HEK293 (cell line): ENCODE data around the gene ORC2.

Experiments used
- FEZF1 ChIP-seq: fragments of 450-650 bp; formaldehyde crosslinking; IDR thresholded peaks from 2 replicates; pipeline ENCODE4 v1.5.1; 2016; ENCODE audit warnings: missing biosample characterization, missing genetic modification characterization
- GLIS1 ChIP-seq: fragments of 450-650 bp; formaldehyde crosslinking; IDR thresholded peaks from 2 replicates; pipeline ENCODE4 v1.5.1; 2016; ENCODE audit warnings: missing biosample characterization, missing genetic modification characterization
- KLF1 ChIP-seq: fragments of 450-650 bp; formaldehyde crosslinking; IDR thresholded peaks from 2 replicates; pipeline ENCODE4 v1.5.1; 2016; ENCODE audit warnings: missing biosample characterization, missing genetic modification characterization
- PRDM4 ChIP-seq: fragments of 450-650 bp; formaldehyde crosslinking; IDR thresholded peaks from 2 replicates; pipeline ENCODE4 v1.5.1; 2017; ENCODE audit warnings: missing biosample characterization, missing genetic modification characterization
- PRDM6 ChIP-seq: fragments of 450-650 bp; formaldehyde crosslinking; IDR thresholded peaks from 2 replicates; pipeline ENCODE4 v1.5.1; 2017; ENCODE audit warnings: missing biosample characterization, missing genetic modification characterization
- SCRT2 ChIP-seq: fragments of 450-650 bp; formaldehyde crosslinking; IDR thresholded peaks from 2 replicates; pipeline ENCODE4 v1.5.1; 2016; ENCODE audit warnings: missing biosample characterization, missing genetic modification characterization
- SP7 ChIP-seq: fragments of 450-650 bp; formaldehyde crosslinking; IDR thresholded peaks from 2 replicates; pipeline ENCODE4 v1.5.1; 2016; ENCODE audit warnings: missing biosample characterization, missing genetic modification characterization
- TRIM28 ChIP-seq: IDR thresholded peaks from 2 replicates; pipeline ENCODE4 v1.6.1; 2011; ENCODE audit warnings: low read length, control low read depth, borderline replicate concordance
- ZBTB21 ChIP-seq: fragments of 450-650 bp; formaldehyde crosslinking; IDR thresholded peaks from 2 replicates; pipeline ENCODE4 v1.5.1; 2017; ENCODE audit warnings: missing biosample characterization, missing genetic modification characterization
- ZFP37 ChIP-seq: fragments of 450-650 bp; formaldehyde crosslinking; IDR thresholded peaks from 2 replicates; pipeline ENCODE4 v1.5.1; 2016; ENCODE audit warnings: missing biosample characterization, missing genetic modification characterization
- ZNF2 ChIP-seq: fragments of 450-650 bp; formaldehyde crosslinking; IDR thresholded peaks from 2 replicates; pipeline ENCODE4 v1.5.1; 2016; ENCODE audit warnings: missing biosample characterization, missing genetic modification characterization
- ZNF214 ChIP-seq: fragments of 450-650 bp; formaldehyde crosslinking; IDR thresholded peaks from 2 replicates; pipeline ENCODE4 v1.5.1; 2017; ENCODE audit warnings: missing biosample characterization, mild to moderate bottlenecking, missing genetic modification characterization, borderline replicate concordance
- ZNF24 ChIP-seq: fragments of 450-650 bp; formaldehyde crosslinking; IDR thresholded peaks from 2 replicates; pipeline ENCODE4 v1.5.1; 2016; ENCODE audit warnings: missing biosample characterization, missing genetic modification characterization
- ZNF366 ChIP-seq: fragments of 450-650 bp; formaldehyde crosslinking; conservative IDR thresholded peaks from 2 replicates; pipeline ENCODE4 v1.5.1; 2016; ENCODE audit warnings: missing biosample characterization, missing genetic modification characterization
- ZNF394 ChIP-seq: fragments of 450-650 bp; formaldehyde crosslinking; IDR thresholded peaks from 2 replicates; pipeline ENCODE4 v1.5.1; 2016; ENCODE audit warnings: missing biosample characterization, missing genetic modification characterization, mild to moderate bottlenecking, moderate library complexity, borderline replicate concordance
- ZNF600 ChIP-seq: fragments of 450-650 bp; formaldehyde crosslinking; IDR thresholded peaks from 2 replicates; pipeline ENCODE4 v1.5.1; 2016; ENCODE audit warnings: missing biosample characterization, missing genetic modification characterization
- ZNF660 ChIP-seq: fragments of 450-650 bp; IDR thresholded peaks from 2 replicates; pipeline ENCODE4 v1.5.1; 2018; ENCODE audit warnings: missing biosample characterization, mild to moderate bottlenecking, missing genetic modification characterization
- ZNF785 ChIP-seq: fragments of 450-650 bp; formaldehyde crosslinking; IDR thresholded peaks from 2 replicates; pipeline ENCODE4 v1.5.1; 2016; ENCODE audit warnings: missing biosample characterization, missing genetic modification characterization
- ZXDB ChIP-seq: fragments of 450-650 bp; formaldehyde crosslinking; IDR thresholded peaks from 2 replicates; pipeline ENCODE4 v1.5.1; 2016; ENCODE audit warnings: missing biosample characterization, missing genetic modification characterization
- TF ChIP-seq, protein P1 (sequence below): fragments of 450-650 bp; formaldehyde crosslinking; IDR thresholded peaks from 2 replicates; pipeline ENCODE4 v1.5.1; 2016; ENCODE audit warnings: missing biosample characterization, missing genetic modification characterization
- TF ChIP-seq, protein P2 (sequence below): fragments of 450-650 bp; formaldehyde crosslinking; IDR thresholded peaks from 2 replicates; pipeline ENCODE4 v1.5.1; 2017; ENCODE audit warnings: missing biosample characterization, missing genetic modification characterization
- TF ChIP-seq, protein P3 (sequence below): fragments of 450-650 bp; formaldehyde crosslinking; IDR thresholded peaks from 2 replicates; pipeline ENCODE4 v1.5.1; 2016; ENCODE audit warnings: missing biosample characterization, missing genetic modification characterization
- TF ChIP-seq, protein P4 (sequence below): fragments of 450-650 bp; formaldehyde crosslinking; IDR thresholded peaks from 2 replicates; pipeline ENCODE4 v1.5.1; 2016; ENCODE audit warnings: missing biosample characterization, missing genetic modification characterization
- TF ChIP-seq, protein P5 (sequence below): fragments of 450-650 bp; formaldehyde crosslinking; IDR thresholded peaks from 2 replicates; pipeline ENCODE4 v1.5.1; 2016; ENCODE audit warnings: missing biosample characterization, missing genetic modification characterization
- TF ChIP-seq, protein P6 (sequence below): fragments of 450-650 bp; formaldehyde crosslinking; IDR thresholded peaks from 2 replicates; pipeline ENCODE4 v1.5.1; 2016; ENCODE audit warnings: missing biosample characterization, missing genetic modification characterization

Gene ORC2

GRCh38 chr2:200966770-200967169 is 3.3 kb upstream of the ORC2 start (continued):
- peak; percentile 5; the same call in 1 of the 2 replicates for TF ChIP-seq GLIS1
- TF ChIP-seq ZNF366 (tag by site-specific recombination) = peak; percentile 91
- peak; percentile 82 for TF ChIP-seq PRDM4 (tag by site-specific recombination)
- peak; percentile 78 for TF ChIP-seq ZNF2 (tag by site-specific recombination)
- peak; percentile 63 for TF ChIP-seq FEZF1 (tag by site-specific recombination)
- TF ChIP-seq TRIM28 = peak; percentile 93
- TF ChIP-seq SP7 (tag by site-specific recombination) = peak; percentile 80
- peak; percentile 97 for TF ChIP-seq PRDM6
- peak; percentile 81 for TF ChIP-seq ZNF660 (tag by site-specific recombination)
- TF ChIP-seq, protein P1, sequence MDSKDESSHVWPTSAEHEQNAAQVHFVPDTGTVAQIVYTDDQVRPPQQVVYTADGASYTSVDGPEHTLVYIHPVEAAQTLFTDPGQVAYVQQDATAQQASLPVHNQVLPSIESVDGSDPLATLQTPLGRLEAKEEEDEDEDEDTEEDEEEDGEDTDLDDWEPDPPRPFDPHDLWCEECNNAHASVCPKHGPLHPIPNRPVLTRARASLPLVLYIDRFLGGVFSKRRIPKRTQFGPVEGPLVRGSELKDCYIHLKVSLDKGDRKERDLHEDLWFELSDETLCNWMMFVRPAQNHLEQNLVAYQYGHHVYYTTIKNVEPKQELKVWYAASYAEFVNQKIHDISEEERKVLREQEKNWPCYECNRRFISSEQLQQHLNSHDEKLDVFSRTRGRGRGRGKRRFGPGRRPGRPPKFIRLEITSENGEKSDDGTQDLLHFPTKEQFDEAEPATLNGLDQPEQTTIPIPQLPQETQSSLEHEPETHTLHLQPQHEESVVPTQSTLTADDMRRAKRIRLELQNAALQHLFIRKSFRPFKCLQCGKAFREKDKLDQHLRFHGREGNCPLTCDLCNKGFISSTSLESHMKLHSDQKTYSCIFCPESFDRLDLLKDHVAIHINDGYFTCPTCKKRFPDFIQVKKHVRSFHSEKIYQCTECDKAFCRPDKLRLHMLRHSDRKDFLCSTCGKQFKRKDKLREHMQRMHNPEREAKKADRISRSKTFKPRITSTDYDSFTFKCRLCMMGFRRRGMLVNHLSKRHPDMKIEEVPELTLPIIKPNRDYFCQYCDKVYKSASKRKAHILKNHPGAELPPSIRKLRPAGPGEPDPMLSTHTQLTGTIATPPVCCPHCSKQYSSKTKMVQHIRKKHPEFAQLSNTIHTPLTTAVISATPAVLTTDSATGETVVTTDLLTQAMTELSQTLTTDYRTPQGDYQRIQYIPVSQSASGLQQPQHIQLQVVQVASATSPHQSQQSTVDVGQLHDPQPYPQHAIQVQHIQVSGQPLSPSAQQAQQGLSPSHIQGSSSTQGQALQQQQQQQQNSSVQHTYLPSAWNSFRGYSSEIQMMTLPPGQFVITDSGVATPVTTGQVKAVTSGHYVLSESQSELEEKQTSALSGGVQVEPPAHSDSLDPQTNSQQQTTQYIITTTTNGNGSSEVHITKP (tag by site-specific recombination) = peak; percentile 96
- 0 out of 2 replicates have a peak, but pooled peaks have one; percentile 14 for TF ChIP-seq ZNF24
- TF ChIP-seq, protein P2, sequence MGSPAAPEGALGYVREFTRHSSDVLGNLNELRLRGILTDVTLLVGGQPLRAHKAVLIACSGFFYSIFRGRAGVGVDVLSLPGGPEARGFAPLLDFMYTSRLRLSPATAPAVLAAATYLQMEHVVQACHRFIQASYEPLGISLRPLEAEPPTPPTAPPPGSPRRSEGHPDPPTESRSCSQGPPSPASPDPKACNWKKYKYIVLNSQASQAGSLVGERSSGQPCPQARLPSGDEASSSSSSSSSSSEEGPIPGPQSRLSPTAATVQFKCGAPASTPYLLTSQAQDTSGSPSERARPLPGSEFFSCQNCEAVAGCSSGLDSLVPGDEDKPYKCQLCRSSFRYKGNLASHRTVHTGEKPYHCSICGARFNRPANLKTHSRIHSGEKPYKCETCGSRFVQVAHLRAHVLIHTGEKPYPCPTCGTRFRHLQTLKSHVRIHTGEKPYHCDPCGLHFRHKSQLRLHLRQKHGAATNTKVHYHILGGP (tag by site-specific recombination) = no peak
- TF ChIP-seq ZBTB21 (tag by site-specific recombination) = peak; percentile 84
- TF ChIP-seq SCRT2 (tag by site-specific recombination) = no peak
- TF ChIP-seq ZFP37 (tag by site-specific recombination) = 0 out of 2 replicates have a peak, but pooled peaks have one; percentile 54
- TF ChIP-seq, protein P3, sequence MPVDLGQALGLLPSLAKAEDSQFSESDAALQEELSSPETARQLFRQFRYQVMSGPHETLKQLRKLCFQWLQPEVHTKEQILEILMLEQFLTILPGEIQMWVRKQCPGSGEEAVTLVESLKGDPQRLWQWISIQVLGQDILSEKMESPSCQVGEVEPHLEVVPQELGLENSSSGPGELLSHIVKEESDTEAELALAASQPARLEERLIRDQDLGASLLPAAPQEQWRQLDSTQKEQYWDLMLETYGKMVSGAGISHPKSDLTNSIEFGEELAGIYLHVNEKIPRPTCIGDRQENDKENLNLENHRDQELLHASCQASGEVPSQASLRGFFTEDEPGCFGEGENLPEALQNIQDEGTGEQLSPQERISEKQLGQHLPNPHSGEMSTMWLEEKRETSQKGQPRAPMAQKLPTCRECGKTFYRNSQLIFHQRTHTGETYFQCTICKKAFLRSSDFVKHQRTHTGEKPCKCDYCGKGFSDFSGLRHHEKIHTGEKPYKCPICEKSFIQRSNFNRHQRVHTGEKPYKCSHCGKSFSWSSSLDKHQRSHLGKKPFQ (tag by site-specific recombination) = no peak
- TF ChIP-seq ZNF785 (tag by site-specific recombination) = no peak
- TF ChIP-seq ZNF600 (tag by site-specific recombination) = peak; percentile 79; the same call in 1 of the 2 replicates
- TF ChIP-seq, protein P4, sequence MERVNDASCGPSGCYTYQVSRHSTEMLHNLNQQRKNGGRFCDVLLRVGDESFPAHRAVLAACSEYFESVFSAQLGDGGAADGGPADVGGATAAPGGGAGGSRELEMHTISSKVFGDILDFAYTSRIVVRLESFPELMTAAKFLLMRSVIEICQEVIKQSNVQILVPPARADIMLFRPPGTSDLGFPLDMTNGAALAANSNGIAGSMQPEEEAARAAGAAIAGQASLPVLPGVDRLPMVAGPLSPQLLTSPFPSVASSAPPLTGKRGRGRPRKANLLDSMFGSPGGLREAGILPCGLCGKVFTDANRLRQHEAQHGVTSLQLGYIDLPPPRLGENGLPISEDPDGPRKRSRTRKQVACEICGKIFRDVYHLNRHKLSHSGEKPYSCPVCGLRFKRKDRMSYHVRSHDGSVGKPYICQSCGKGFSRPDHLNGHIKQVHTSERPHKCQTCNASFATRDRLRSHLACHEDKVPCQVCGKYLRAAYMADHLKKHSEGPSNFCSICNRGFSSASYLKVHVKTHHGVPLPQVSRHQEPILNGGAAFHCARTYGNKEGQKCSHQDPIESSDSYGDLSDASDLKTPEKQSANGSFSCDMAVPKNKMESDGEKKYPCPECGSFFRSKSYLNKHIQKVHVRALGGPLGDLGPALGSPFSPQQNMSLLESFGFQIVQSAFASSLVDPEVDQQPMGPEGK (tag by site-specific recombination) = peak; percentile 44; the same call in 1 of the 2 replicates
- peak; percentile 59; the same call in 1 of the 2 replicates for TF ChIP-seq ZNF394 (tag by site-specific recombination)
- TF ChIP-seq, protein P5, sequence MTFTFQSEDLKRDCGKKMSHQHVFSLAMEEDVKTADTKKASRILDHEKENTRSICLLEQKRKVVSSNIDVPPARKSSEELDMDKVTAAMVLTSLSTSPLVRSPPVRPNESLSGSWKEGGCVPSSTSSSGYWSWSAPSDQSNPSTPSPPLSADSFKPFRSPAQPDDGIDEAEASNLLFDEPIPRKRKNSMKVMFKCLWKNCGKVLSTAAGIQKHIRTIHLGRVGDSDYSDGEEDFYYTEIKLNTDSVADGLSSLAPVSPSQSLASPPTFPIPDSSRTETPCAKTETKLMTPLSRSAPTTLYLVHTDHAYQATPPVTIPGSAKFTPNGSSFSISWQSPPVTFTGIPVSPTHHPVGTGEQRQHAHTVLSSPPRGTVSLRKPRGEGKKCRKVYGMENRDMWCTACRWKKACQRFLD (tag by site-specific recombination) = no peak
- TF ChIP-seq ZNF214 (tag by site-specific recombination) = no peak
- TF ChIP-seq, protein P6, sequence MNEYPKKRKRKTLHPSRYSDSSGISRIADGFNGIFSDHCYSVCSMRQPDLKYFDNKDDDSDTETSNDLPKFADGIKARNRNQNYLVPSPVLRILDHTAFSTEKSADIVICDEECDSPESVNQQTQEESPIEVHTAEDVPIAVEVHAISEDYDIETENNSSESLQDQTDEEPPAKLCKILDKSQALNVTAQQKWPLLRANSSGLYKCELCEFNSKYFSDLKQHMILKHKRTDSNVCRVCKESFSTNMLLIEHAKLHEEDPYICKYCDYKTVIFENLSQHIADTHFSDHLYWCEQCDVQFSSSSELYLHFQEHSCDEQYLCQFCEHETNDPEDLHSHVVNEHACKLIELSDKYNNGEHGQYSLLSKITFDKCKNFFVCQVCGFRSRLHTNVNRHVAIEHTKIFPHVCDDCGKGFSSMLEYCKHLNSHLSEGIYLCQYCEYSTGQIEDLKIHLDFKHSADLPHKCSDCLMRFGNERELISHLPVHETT (tag by site-specific recombination) = peak; percentile 52; the same call in 1 of the 2 replicates
- peak; percentile 53 for TF ChIP-seq ZXDB (tag by site-specific recombination)
- no peak for TF ChIP-seq KLF1 (tag by site-specific recombination)
